ENCODE measurements around the gene SIN3A. TPM values are rescaled to one million over a fixed set of nuclear protein-coding genes. Genes with fewer than 3 reads are reported as not detected.
"Not testable (repeated sequence)": the region's sequence is repeated elsewhere in the genome, so short reads cannot be mapped to it uniquely, and the experiment has no call there.

Gene SIN3A
- total and polyA plus RNA-seq, 2 donors (not counting 1 experiment from before 2014, with no cell fraction given): 32.0 to 153 TPM

DNA sequence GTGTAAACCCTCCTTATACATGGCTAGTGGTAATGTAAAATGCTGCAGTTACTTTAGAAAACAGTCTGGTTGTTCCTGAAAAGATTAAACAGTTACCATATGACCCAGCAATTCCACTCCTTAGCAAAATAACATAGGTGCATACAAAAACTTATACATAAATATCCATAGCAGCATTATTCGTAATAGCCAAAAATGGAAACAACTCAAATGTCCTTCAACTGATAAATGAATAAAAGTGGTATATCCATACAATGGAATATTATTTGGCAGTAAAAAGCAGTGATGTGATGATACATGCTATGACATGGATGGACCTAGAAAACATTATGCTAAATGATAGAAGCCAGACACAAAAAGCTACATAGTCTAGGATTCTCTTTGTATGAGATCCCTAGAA lies 31.6 kb upstream of the SIN3A start:
- no peak for TF ChIP-seq CTCF (IDR thresholded peaks at IDR 0.05)
- no peak for TF ChIP-seq EZH2 (IDR thresholded peaks at IDR 0.05; ENCODE audit: borderline replicate concordance, insufficient read depth, low read depth, low read length, poor library complexity, severe bottlenecking)
- no peak for DNase-seq
- ChIA-PET POLR2A (no interaction called here), CTCF (interaction anchor here (0.6 kb wide), 1 partner anchor 87 kb away, joined by 3 read pairs; no protein-coding TSS in a partner anchor)
- Mint-ChIP-seq H3K4me1 (no peaks in the 10 kb centered on the region), H3K9me3 (ENCODE audit: insufficient read depth) (no peaks in the 10 kb centered on the region), H3K4me3 (no peak overlapping the region), H3K27ac (no peak overlapping the region), H3K27me3 (no peaks in the 10 kb centered on the region)
- H3K9me3 ChIP-seq (ENCODE audit: control extremely low read depth in 1 of 3, control insufficient read depth in 2 of 3, insufficient read depth in 1 of 3, low read length in 2 of 3): no peaks in the 10 kb centered on the region
- H3K27me3 ChIP-seq (replicated peaks in 1 of 4; ENCODE audit: control extremely low read depth in 1 of 4, control insufficient read depth in 3 of 4, insufficient read depth in 4 of 4, low read length in 3 of 4): no peaks in the 10 kb centered on the region
- H2AFZ ChIP-seq (ENCODE audit: insufficient read depth, low read depth, low read length, poor library complexity, severe bottlenecking): no peak overlapping the region
- peaks cover 4 to 13% of the 10 kb centered on the region in 2 experiments for H3K36me3 ChIP-seq (replicated peaks in 1 of 2; ENCODE audit: control extremely low read depth in 1 of 2, control insufficient read depth in 1 of 2, extremely low read depth in 1 of 2, insufficient read depth in 2 of 2, low read length in 1 of 2)
- H4K20me1 ChIP-seq (ENCODE audit: control insufficient read depth, insufficient read depth, low read length, poor library complexity, severe bottlenecking): no peaks in the 10 kb centered on the region
- no peak overlapping the region for H3K4me2 ChIP-seq (replicated peaks; ENCODE audit: low read depth, low read length, poor library complexity, severe bottlenecking)
- no peak overlapping the region for H3K4me3 ChIP-seq (ENCODE audit: control extremely low read depth in 1 of 5, extremely low read depth in 1 of 5, insufficient read depth in 1 of 5, low read depth in 2 of 5, low read length in 4 of 5)
- no peak overlapping the region for H3K9ac ChIP-seq (ENCODE audit: low read length)
- intact Hi-C loops (cut with micrococcal nuclease): no loop called here
- ATAC-seq (ENCODE audit: low read depth): no peak
- no peaks in the 10 kb centered on the region for H3K4me1 ChIP-seq (ENCODE audit: control insufficient read depth in 2 of 2, insufficient read depth in 2 of 2, low read length in 2 of 2)
- H3K79me2 ChIP-seq (ENCODE audit: control insufficient read depth, insufficient read depth, low read length): no peaks in the 10 kb centered on the region
- WGBS (ENCODE audit: insufficient coverage): no CpG with 5 or more reads among the region's 1 CpG
- no peak overlapping the region for H3K27ac ChIP-seq (ENCODE audit: low read length in 2 of 2)

GRCh38 chr15:75480463-75480862 lies 29.0 kb upstream of the SIN3A start:
- H2AFZ ChIP-seq (ENCODE audit: insufficient read depth, low read depth, low read length, poor library complexity, severe bottlenecking); H3K9me3 Mint-ChIP-seq (ENCODE audit: insufficient read depth); H3K27ac ChIP-seq (ENCODE audit: low read length in 2 of 2); CTCF ChIA-PET; H3K79me2 ChIP-seq (ENCODE audit: control insufficient read depth, insufficient read depth, low read length); H3K9ac ChIP-seq (ENCODE audit: low read length); H3K27me3 Mint-ChIP-seq; ATAC-seq (ENCODE audit: low read depth); H3K27me3 ChIP-seq (replicated peaks in 1 of 4; ENCODE audit: control extremely low read depth in 1 of 4, control insufficient read depth in 3 of 4, insufficient read depth in 4 of 4, low read length in 3 of 4); H3K27ac Mint-ChIP-seq; H4K20me1 ChIP-seq (ENCODE audit: control insufficient read depth, insufficient read depth, low read length, poor library complexity, severe bottlenecking); H3K4me1 Mint-ChIP-seq; H3K9me3 ChIP-seq (ENCODE audit: control extremely low read depth in 1 of 3, control insufficient read depth in 2 of 3, insufficient read depth in 1 of 3, low read length in 2 of 3); H3K4me2 ChIP-seq (replicated peaks; ENCODE audit: low read depth, low read length, poor library complexity, severe bottlenecking); H3K4me3 ChIP-seq (ENCODE audit: control extremely low read depth in 1 of 5, extremely low read depth in 1 of 5, insufficient read depth in 1 of 5, low read depth in 2 of 5, low read length in 4 of 5); POLR2A ChIA-PET; DNase-seq; H3K4me1 ChIP-seq (ENCODE audit: control insufficient read depth in 2 of 2, insufficient read depth in 2 of 2, low read length in 2 of 2); H3K4me3 Mint-ChIP-seq; intact Hi-C loops (cut with micrococcal nuclease): not testable (repeated sequence)
- H3K36me3 ChIP-seq (replicated peaks in 1 of 2; ENCODE audit: control extremely low read depth in 1 of 2, control insufficient read depth in 1 of 2, extremely low read depth in 1 of 2, insufficient read depth in 2 of 2, low read length in 1 of 2): peaks cover 4 to 15% of the 10 kb centered on the region in 2 experiments
- WGBS (ENCODE audit: insufficient coverage): 97% methylated on average over 25 of the region's 54 CpGs
